ENCODE data around the gene AFDN.

- TF ChIP-seq CTCF (IDR thresholded peaks at IDR 0.05) (no peak), POLR2A (IDR thresholded peaks at IDR 0.05) (no peak)
These were observed 125.2 kb downstream of the AFDN start for GRCh38 chr6:167951781-167952511.

Measured in thyroid gland (tissue), 4 donors.